SK-N-SH (cell line): Measurements from ENCODE around the gene POLL. TPM values are rescaled to one million over a fixed set of nuclear protein-coding genes. Genes with fewer than 3 reads are reported as not detected.

ENCODE experiments used
- CTCF ChIA-PET: fragments of 300-600, 350-600 bp; formaldehyde crosslinking; extraction: SDS; loops from one replicate; lab custom pipeline; 2021; lab: Yijun Ruan, JAX
- POLR2A ChIA-PET: fragments of 350-600 bp; sonication (Branson Sonifier 250); formaldehyde crosslinking; extraction: SDS; loops from one replicate; lab custom pipeline; 2020; ENCODE audit warnings: antibody characterized with exemption, inconsistent platforms; lab: Yijun Ruan, JAX
- DNase-seq: peaks from one replicate; pipeline ENCODE4 v3.0.0; 2012
- H2AFZ ChIP-seq: fragments of 200-600 bp; sonication (generic); 2 replicates; pipeline ENCODE4 v1.8.1; 2016; ENCODE audit warnings: antibody characterized with exemption, mild to moderate bottlenecking, low read depth
- H3F3A ChIP-seq: fragments of 200-600 bp; sonication (generic); replicated peaks from 2 replicates; pipeline ENCODE3; 2016; ENCODE audit warnings: antibody characterized with exemption, mild to moderate bottlenecking; ENCODE audit not compliant: insufficient read depth
- H3K27ac ChIP-seq, 2 experiments: fragments of 200-500 bp in 1 of 2; fragments of 200-600 bp in 1 of 2; sonication (Bioruptor generic) in 1 of 2; sonication (generic), shearing (Covaris generic) in 1 of 2; 2 replicates each; pipeline versions ENCODE4 v1.5.1 to v1.6.1; 2014 to 2016; ENCODE audit warnings: low read depth in 2 of 2, inconsistent platforms in 1 of 2, low read length in 1 of 2, mild to moderate bottlenecking in 1 of 2, mixed read lengths in 1 of 2
- H3K27me3 ChIP-seq: fragments of 200-600 bp; sonication (generic), shearing (Covaris generic); 2 replicates; pipeline ENCODE4 v1.6.1; 2016; ENCODE audit warnings: mixed run types; ENCODE audit not compliant: insufficient read depth
- H3K36me3 ChIP-seq, 2 experiments: fragments of 200-500 bp in 1 of 2; fragments of 200-600 bp in 1 of 2; sonication (Bioruptor generic) in 1 of 2; sonication (generic) in 1 of 2; replicated peaks in 1 of 2; 2 replicates each; pipeline versions ENCODE3 to v1.5.1; 2014 to 2016; ENCODE audit warnings: low read length in 1 of 2, mild to moderate bottlenecking in 1 of 2; ENCODE audit not compliant: insufficient read depth in 2 of 2, control insufficient read depth in 1 of 2
- H3K4me1 ChIP-seq, 2 experiments: fragments of 200-500 bp in 1 of 2; fragments of 200-600 bp in 1 of 2; sonication (Bioruptor generic) in 1 of 2; sonication (generic), shearing (Covaris generic) in 1 of 2; 2 replicates each; pipeline versions ENCODE4 v1.5.1 to v1.6.1; 2014 to 2016; ENCODE audit warnings: low read depth in 1 of 2, low read length in 1 of 2, mixed run types in 1 of 2; ENCODE audit not compliant: insufficient read depth in 2 of 2, control insufficient read depth in 1 of 2
- H3K4me2 ChIP-seq: fragments of 200-600 bp; sonication (generic), shearing (Covaris generic); 2 replicates; pipeline ENCODE4 v1.6.1; 2017; ENCODE audit warnings: mixed run types
- H3K4me3 ChIP-seq, 2 experiments: fragments of 200-500 bp in 1 of 2; fragments of 200-600 bp in 1 of 2; sonication (Bioruptor generic) in 1 of 2; sonication (generic), shearing (Covaris generic) in 1 of 2; 2 replicates each; pipeline versions ENCODE4 v1.5.1 to v1.8.1; 2014 to 2016; ENCODE audit warnings: low read depth in 2 of 2, inconsistent platforms in 1 of 2, low read length in 1 of 2, mild to moderate bottlenecking in 1 of 2, mixed read lengths in 1 of 2, moderate library complexity in 1 of 2
- H3K79me2 ChIP-seq: fragments of 200-600 bp; sonication (generic); 2 replicates; pipeline ENCODE4 v1.8.1; 2017; ENCODE audit warnings: mild to moderate bottlenecking; ENCODE audit not compliant: insufficient read depth
- H3K9ac ChIP-seq: fragments of 200-600 bp; sonication (generic); 2 replicates; pipeline ENCODE4 v1.6.1; 2017; ENCODE audit warnings: mixed run types
- H3K9me2 ChIP-seq: fragments of 200-600 bp; sonication (generic); 2 replicates; pipeline ENCODE4 v1.6.1; 2017; ENCODE audit warnings: mixed run types
- H3K9me3 ChIP-seq: fragments of 200-600 bp; sonication (generic); 2 replicates; pipeline ENCODE4 v1.6.1; 2017; ENCODE audit warnings: mixed run types, mild to moderate bottlenecking, moderate library complexity
- H4K20me1 ChIP-seq: fragments of 200-600 bp; sonication (generic); 2 replicates; pipeline ENCODE4 v1.6.1; 2017; ENCODE audit warnings: mild to moderate bottlenecking, mixed run types; ENCODE audit not compliant: insufficient read depth
- CHD2 ChIP-seq: fragments of 150-350 bp; IDR thresholded peaks from 2 replicates; pipeline ENCODE4 v1.6.1; 2018; ENCODE audit warnings: low read length; ENCODE audit not compliant: partially characterized antibody
- CTCF ChIP-seq: fragments of 200-600 bp; sonication (generic); IDR thresholded peaks from 2 replicates; pipeline ENCODE4 v1.6.1; 2017; ENCODE audit warnings: antibody characterized with exemption, mild to moderate bottlenecking, moderate library complexity
- ELF1 ChIP-seq: IDR thresholded peaks from 2 replicates; pipeline ENCODE4 v1.4.0; 2012
- EP300 ChIP-seq, 2 experiments: IDR thresholded peaks; 2 replicates each; pipeline versions ENCODE4 v1.4.0 to v1.6.1; 2012; ENCODE audit warnings: borderline replicate concordance in 1 of 2, low read depth in 1 of 2, low read length in 1 of 2
- EZH2phosphoT487 ChIP-seq: fragments of 200-600 bp; sonication (generic); IDR thresholded peaks from 2 replicates; pipeline ENCODE4 v1.6.1; 2017; ENCODE audit warnings: low read depth, mixed run types, mild to moderate bottlenecking, antibody characterized with exemption, moderate library complexity, borderline replicate concordance
- FOSL2 ChIP-seq: IDR thresholded peaks from 2 replicates; pipeline ENCODE4 v1.4.0; 2012; ENCODE audit warnings: low read depth, mild to moderate bottlenecking, moderate library complexity, borderline replicate concordance
- FOXJ3 ChIP-seq: sonication (generic); formaldehyde crosslinking; IDR thresholded peaks from 2 replicates; pipeline ENCODE4 v1.5.1; 2020; ENCODE audit warnings: mild to moderate bottlenecking, missing genetic modification reagents
- GABPA ChIP-seq: IDR thresholded peaks from 2 replicates; pipeline ENCODE4 v1.4.0; 2012; ENCODE audit warnings: low read depth, mild to moderate bottlenecking
- NFIC ChIP-seq: IDR thresholded peaks from 2 replicates; pipeline ENCODE4 v1.4.0; 2012; ENCODE audit warnings: borderline replicate concordance
- POLR2AphosphoS5 ChIP-seq: IDR thresholded peaks from 2 replicates; pipeline ENCODE4 v1.6.1; 2012; ENCODE audit warnings: low read depth, low read length
- SMC3 ChIP-seq: IDR thresholded peaks from 2 replicates; pipeline ENCODE4 v1.6.1; 2012; ENCODE audit warnings: low read depth, low read length, improper control_type of control experiment
- TAF1 ChIP-seq: IDR thresholded peaks from 2 replicates; pipeline ENCODE4 v1.6.1; 2012; ENCODE audit warnings: low read depth, mild to moderate bottlenecking, low read length, moderate library complexity, borderline replicate concordance
- USF1 ChIP-seq: IDR thresholded peaks from 2 replicates; pipeline ENCODE4 v1.4.0; 2012; ENCODE audit warnings: low read depth, borderline replicate concordance
- WGBS: methylation state at CpG from one replicate; pipeline ENCODE4 v1.1.6; 2017; ENCODE audit warnings: low lambda C conversion rate; 5-methylcytosine and 5-hydroxymethylcytosine counted together
- polyA plus RNA-seq, 3 experiments: library from polyadenylated mRNA; depleted of rRNA; stranded (reverse); fragments of >200 nt; gene quantifications; 2 replicates each; pipeline ENCODE4 v1.2.3, GENCODE V29; 2012

The POLL gene
- polyA plus RNA-seq, 1 of the 3 experiments (the other 2 are of a cell fraction): 22.0 TPM

GRCh38 chr10:101623528-101623927, 35.5 kb upstream of the POLL start (continued):
- TF ChIP-seq CTCF: no peak

- Histone ChIP-seq H3K9ac (no peak overlapping the region), H3K27me3 (no peaks in the 10 kb centered on the region), H4K20me1 (no peaks in the 10 kb centered on the region), H2AFZ (no peak overlapping the region), H3K79me2 (no peaks in the 10 kb centered on the region), H3K9me2 (no peaks in the 10 kb centered on the region), H3K9me3 (no peaks in the 10 kb centered on the region), H3K4me2 (no peak overlapping the region), H3F3A (no peaks in the 10 kb centered on the region), H3K27ac (no peak overlapping the region), H3K4me3 (no peak overlapping the region), H3K36me3 (peaks cover 15 to 16% of the 10 kb centered on the region in 2 experiments), H3K4me1 (peaks cover 0 to 38% of the 10 kb centered on the region in 2 experiments; a peak in 2 of 4 replicates)
- ChIA-PET CTCF (no interaction called here), POLR2A (no interaction called here)
- TF ChIP-seq POLR2AphosphoS5 (no peak), ELF1 (no peak)
- no peak for DNase-seq
- WGBS: 97% methylated on average over 6 of the region's 6 CpGs
Observed at GRCh38 chr10:101619983-101620382, 31.9 kb upstream of the POLL start.

GRCh38 chr10:101618871-101619270, 30.8 kb upstream of the POLL start:
- WGBS: 100% methylated on average over 1 of the region's 2 CpGs
- Histone ChIP-seq H3F3A (no peaks in the 10 kb centered on the region), H3K9ac (no peak overlapping the region), H3K27me3 (no peaks in the 10 kb centered on the region), H4K20me1 (no peaks in the 10 kb centered on the region), H3K9me2 (no peaks in the 10 kb centered on the region), H3K4me2 (no peak overlapping the region), H2AFZ (no peak overlapping the region), H3K36me3 (peaks cover 9 to 11% of the 10 kb centered on the region in 2 experiments), H3K79me2 (no peaks in the 10 kb centered on the region)
- POLR2A ChIA-PET: interaction anchor here (0.7 kb wide), 1 partner anchor 8 kb away, joined by 3 read pairs; no protein-coding TSS in a partner anchor
- CTCF ChIA-PET: interaction anchor here (1.6 to 9.0 kb wide), 3 partner anchors 13 to 162 kb away, joined by 4 to 61 read pairs (median 14); no protein-coding TSS in a partner anchor
- TF ChIP-seq GABPA: no peak
- no peak for TF ChIP-seq FOSL2
- TF ChIP-seq, all 33 proteins: peak for 0
- Histone ChIP-seq H3K4me3 (no peak overlapping the region), H3K27ac (no peak overlapping the region), H3K9me3 (no peaks in the 10 kb centered on the region), H3K4me1 (peaks cover 0 to 45% of the 10 kb centered on the region in 2 experiments; a peak in 2 of 4 replicates)
- DNase-seq: no peak

GRCh38 chr10:101617824-101618568, 29.9 kb upstream of the POLL start:
- H3K4me3 ChIP-seq: no peak overlapping the region
- H3F3A ChIP-seq: no peaks in the 10 kb centered on the region
- WGBS: 93% methylated on average over 3 of the region's 4 CpGs
- H3K9me2 ChIP-seq: no peaks in the 10 kb centered on the region
- ChIA-PET CTCF (interaction anchor here (1.0 to 9.0 kb wide), 4 partner anchors 12 to 218 kb away, joined by 4 to 61 read pairs (median 9); no protein-coding TSS in a partner anchor), POLR2A (no interaction called here)
- H3K27ac ChIP-seq: peak overlapping the region in 1 of 2 experiments; percentile 76; a peak in 2 of 4 replicates
- no peaks in the 10 kb centered on the region for H3K79me2 ChIP-seq
- DNase-seq: no peak
- no peaks in the 10 kb centered on the region for H3K27me3 ChIP-seq
- H3K4me2 ChIP-seq: no peak overlapping the region
- H4K20me1 ChIP-seq: no peaks in the 10 kb centered on the region
- no peak overlapping the region for H3K9ac ChIP-seq
- no peak overlapping the region for H2AFZ ChIP-seq
- H3K9me3 ChIP-seq: no peaks in the 10 kb centered on the region
- peaks cover 4 to 9% of the 10 kb centered on the region in 2 experiments for H3K36me3 ChIP-seq
- peaks cover 0 to 54% of the 10 kb centered on the region in 2 experiments; a peak in 2 of 4 replicates for H3K4me1 ChIP-seq
- TF ChIP-seq CHD2 (no peak), TAF1 (no peak), NFIC (no peak), EZH2phosphoT487 (no peak), FOXJ3 (CRISPR knock-in tag) (no peak), USF1 (no peak), EP300 (IDR thresholded peaks at IDR 0.05; ENCODE audit: borderline replicate concordance in 1 of 2, low read depth in 1 of 2, low read length in 1 of 2) (no peak), SMC3 (no peak)
